Urothelium cell line (cell line): Measurements from ENCODE around the gene HEXIM1.

ENCODE experiments used
- DNase-seq: peaks from one replicate; pipeline ENCODE4 v3.0.0; 2011; ENCODE audit warnings: low spot score, mixed read lengths
- FAIRE-seq: peaks from 2 replicates; lab custom pipeline; 2011; peaks lifted over from hg19 to GRCh38; lab: Jason Lieb, UNC

HEXIM1 gene

GRCh38 chr17:45148183-45149036 is at the start of gene HEXIM1:
Gene HEXIM1 (plus strand): TSS chr17:45148475. CDS start chr17:45149191, 716 bp downstream.
- DNase-seq (peak; percentile 98), FAIRE-seq (no peak)

GRCh38 chr17:45098869-45099616 is 49.2 kb upstream of the HEXIM1 start:
- FAIRE-seq, result no peak
- DNase-seq, result peak; percentile 85

GRCh38 chr17:45101546-45101882 is 46.8 kb upstream of the HEXIM1 start:
- no peak for DNase-seq
- FAIRE-seq, result no peak

GRCh38 chr17:45101883-45102811 is 46.1 kb upstream of the HEXIM1 start:
- no peak for FAIRE-seq
- DNase-seq, result no peak

GRCh38 chr17:45102856-45103255 is 45.4 kb upstream of the HEXIM1 start:
- no peak for FAIRE-seq
- DNase-seq, result no peak

GRCh38 chr17:45103269-45103795 is 44.9 kb upstream of the HEXIM1 start:
- DNase-seq (no peak), FAIRE-seq (no peak)

- DNase-seq, result no peak
Measured at GRCh38 chr17:45104029-45104428, 44.2 kb upstream of the HEXIM1 start.

GRCh38 chr17:45104497-45104896 is 43.8 kb upstream of the HEXIM1 start:
- no peak for FAIRE-seq
- no peak for DNase-seq

More at GRCh38 chr17:45104029-45104428, 44.2 kb upstream of the HEXIM1 start:
- FAIRE-seq, result no peak

GRCh38 chr17:45104907-45105624 is 43.2 kb upstream of the HEXIM1 start:
- DNase-seq, result no peak

GRCh38 chr17:45106096-45106495 is 42.2 kb upstream of the HEXIM1 start:
- no peak for FAIRE-seq
- DNase-seq, result no peak

More at GRCh38 chr17:45104907-45105624, 43.2 kb upstream of the HEXIM1 start:
- no peak for FAIRE-seq

- no peak for FAIRE-seq
Measured at GRCh38 chr17:45106582-45106981, 41.7 kb upstream of the HEXIM1 start.

GRCh38 chr17:45107293-45108010 is 40.8 kb upstream of the HEXIM1 start:
- FAIRE-seq (no peak), DNase-seq (no peak)

More at GRCh38 chr17:45106582-45106981, 41.7 kb upstream of the HEXIM1 start:
- DNase-seq, result no peak

GRCh38 chr17:45108051-45108450 is 40.2 kb upstream of the HEXIM1 start:
- no peak for DNase-seq
- no peak for FAIRE-seq

- FAIRE-seq (no peak), DNase-seq (no peak)
Measured at GRCh38 chr17:45108595-45109521, 39.4 kb upstream of the HEXIM1 start.

GRCh38 chr17:45110676-45111611 is 37.3 kb upstream of the HEXIM1 start:
- no peak for DNase-seq
- FAIRE-seq, result no peak

- FAIRE-seq, result no peak
Measured at GRCh38 chr17:45111850-45112249, 36.4 kb upstream of the HEXIM1 start.

More at GRCh38 chr17:45111850-45112249, 36.4 kb upstream of the HEXIM1 start:
- DNase-seq, result no peak
